ENCODE measurements around the gene NPFF. TPM values are rescaled to one million over a fixed set of nuclear protein-coding genes. Genes with fewer than 3 reads are reported as not detected.
A peak's percentile ranks its signal among the peaks of the same experiment; 100 is the strongest.

Gene NPFF
- total and polyA plus RNA-seq, 2 donors (not counting 3 experiments of a cell fraction or from before 2014, with no cell fraction given): not detected

GRCh38 chr12:53500142-53500775, 7.0 kb downstream of the NPFF start:
- Histone ChIP-seq H3K9me1 (replicated peaks; ENCODE audit: control insufficient read depth, extremely low read depth, insufficient read depth, low read length) (no peaks in the 10 kb centered on the region), H4K20me1 (replicated peaks; ENCODE audit: control insufficient read depth, extremely low read depth, insufficient read depth, low read length) (no peaks in the 10 kb centered on the region), H3K27me3 (ENCODE audit: control insufficient read depth in 2 of 2, insufficient read depth in 2 of 2, low read length in 2 of 2) (no peaks in the 10 kb centered on the region), H2AFZ (ENCODE audit: low read depth, low read length) (no peak overlapping the region), H3K36me3 (ENCODE audit: control insufficient read depth in 2 of 2, extremely low read depth in 1 of 2, insufficient read depth in 2 of 2, low read length in 2 of 2) (peaks cover 0 to 10% of the 10 kb centered on the region in 2 experiments), H3K4me3 (replicated peaks in 1 of 3; ENCODE audit: insufficient read depth in 1 of 3, low read depth in 1 of 3, low read length in 3 of 3) (peak overlapping the region; percentile 43 to 52 (median 44)), H3K27ac (ENCODE audit: insufficient read depth, low read depth, low read length) (peak overlapping the region; percentile 19), H3K79me2 (ENCODE audit: control insufficient read depth, insufficient read depth, low read length) (peaks cover 15% of the 10 kb centered on the region), H3K4me1 (ENCODE audit: control insufficient read depth, extremely low read depth, insufficient read depth, low read length) (peaks cover 32% of the 10 kb centered on the region), H3K4me2 (ENCODE audit: insufficient read depth, low read length) (peak overlapping the region; percentile 43), H3K9me3 (replicated peaks; ENCODE audit: control insufficient read depth, insufficient read depth, low read length) (no peaks in the 10 kb centered on the region), H3K9ac (replicated peaks; ENCODE audit: extremely low read depth, insufficient read depth, low read length) (peak overlapping the region; percentile 14)
- DNase-seq (ENCODE audit: low read depth, low spot score): no peak
- FAIRE-seq: no peak
- ChIA-PET POLR2A (interaction anchor here (0.7 to 1.6 kb wide), 9 partner anchors 18 to 791 kb away, joined by 3 to 8 read pairs (median 3); partner anchors contain the start of genes PFDN5, PRR13 and SP1), CTCF (interaction anchor here (0.6 to 2.5 kb wide), 10 partner anchors 8 to 205 kb away, joined by 3 to 12 read pairs (median 4); partner anchors contain the start of genes AAAS and PFDN5)
- intact Hi-C loops (cut with micrococcal nuclease): loop anchor here (2.0 to 5.0 kb wide), 2 partner anchors 47 to 278 kb away; partner anchors contain the start of gene PCBP2
- dilution Hi-C loops (cut with MboI; ENCODE audit: extremely low pct_ligation_motif_present, low sequenced_read_pairs): no loop called here
- TSS peak; percentile 49 for BruUV-seq (replicated peaks)
- peak; percentile 68 for TF ChIP-seq POLR2A (IDR thresholded peaks at IDR 0.05; ENCODE audit: low read depth, low read length)
- TF ChIP-seq GATA2 (IDR thresholded peaks at IDR 0.05; ENCODE audit: insufficient read depth, insufficient read length, low read depth, low read length): no peak
- no peak for TF ChIP-seq FOS (IDR thresholded peaks at IDR 0.05; ENCODE audit: borderline replicate concordance, insufficient read depth, low read length)
- peak; percentile 34 for TF ChIP-seq POLR2AphosphoS5 (IDR thresholded peaks at IDR 0.05; ENCODE audit: insufficient read depth, low read depth, low read length)
- no peak for TF ChIP-seq JUN (IDR thresholded peaks at IDR 0.05; ENCODE audit: borderline replicate concordance, insufficient read depth, insufficient read length, low read depth)
- TF ChIP-seq MAX (IDR thresholded peaks at IDR 0.05; ENCODE audit: insufficient read depth, insufficient read length): no peak
- no peak for TF ChIP-seq CTCF (IDR thresholded peaks at IDR 0.05; ENCODE audit: extremely low read depth in 1 of 2, insufficient read depth in 1 of 2, low read depth in 1 of 2, low read length in 2 of 2)
- no peak for TF ChIP-seq EZH2 (IDR thresholded peaks at IDR 0.05; ENCODE audit: borderline replicate concordance, low read depth, low read length, severe bottlenecking)
- TF ChIP-seq MYC (IDR thresholded peaks at IDR 0.05; ENCODE audit: low read depth, low read length): no peak

All from endothelial cell of umbilical vein (primary cell).